Measurements from ENCODE around the gene XIRP2. TPM values are rescaled to one million over a fixed set of nuclear protein-coding genes. Genes with fewer than 3 reads are reported as not detected.

The XIRP2 gene
- total RNA-seq, 2 experiments from 2014 or later: not detected

DNA sequence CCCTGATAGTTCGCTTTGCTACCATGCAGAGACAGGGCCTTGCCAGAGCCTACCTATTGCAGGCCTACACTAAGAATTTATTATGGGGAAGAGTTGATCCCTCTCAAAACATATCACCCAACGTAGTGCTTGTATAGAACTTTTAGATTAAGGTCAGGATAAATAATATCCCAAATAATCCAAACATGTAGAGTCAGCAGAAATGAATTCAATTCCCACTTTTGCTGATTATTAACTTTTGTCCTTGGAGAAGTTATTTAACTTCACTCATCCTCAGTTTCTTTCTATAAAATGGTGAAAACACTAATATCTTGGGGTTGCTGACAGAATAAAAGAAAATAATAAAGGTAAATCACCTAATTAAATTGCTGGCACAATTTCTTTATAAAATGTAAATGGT is 294.1 kb downstream of the XIRP2 start:
- Histone ChIP-seq H3K27ac (ENCODE audit: low read depth in 1 of 2, low read length in 2 of 2) (no peak overlapping the region), H3K9me3 (ENCODE audit: control insufficient read depth in 1 of 2, insufficient read depth in 1 of 2, low read length in 2 of 2) (no peaks in the 10 kb centered on the region), H3K4me3 (ENCODE audit: low read length) (no peak overlapping the region), H3K27me3 (ENCODE audit: control insufficient read depth in 1 of 2, insufficient read depth in 2 of 2, low read length in 2 of 2) (no peaks in the 10 kb centered on the region), H3K36me3 (ENCODE audit: insufficient read depth, low read length) (no peaks in the 10 kb centered on the region), H3K4me1 (ENCODE audit: insufficient read depth, low read length) (no peaks in the 10 kb centered on the region)
- ChIA-PET POLR2A (no interaction called here), CTCF (no interaction called here)
- Mint-ChIP-seq H3K9me3 (no peaks in the 10 kb centered on the region), H3K36me3 (ENCODE audit: low read depth) (no peaks in the 10 kb centered on the region), H3K27ac (no peak overlapping the region), H3K27me3 (no peaks in the 10 kb centered on the region), H3K4me3 (no peak overlapping the region), H3K4me1 (ENCODE audit: low read depth) (no peaks in the 10 kb centered on the region)
- ATAC-seq (ENCODE audit: poor library complexity) (no peak), DNase-seq (no peak)
- no peak for TF ChIP-seq CTCF (IDR thresholded peaks at IDR 0.05)
- intact Hi-C loops (cut with DNase I, micrococcal nuclease): no loop called here

- no peaks in the 10 kb centered on the region for H3K4me1 ChIP-seq (ENCODE audit: insufficient read depth, low read length)
- Mint-ChIP-seq H3K4me3 (no peak overlapping the region), H3K36me3 (ENCODE audit: low read depth) (no peaks in the 10 kb centered on the region), H3K9me3 (no peaks in the 10 kb centered on the region), H3K27ac (no peak overlapping the region), H3K4me1 (ENCODE audit: low read depth) (no peaks in the 10 kb centered on the region), H3K27me3 (no peaks in the 10 kb centered on the region)
- ChIA-PET CTCF (no interaction called here), POLR2A (no interaction called here)
- no peaks in the 10 kb centered on the region for H3K9me3 ChIP-seq (ENCODE audit: control insufficient read depth in 1 of 2, insufficient read depth in 1 of 2, low read length in 2 of 2)
- H3K4me3 ChIP-seq (ENCODE audit: low read length): no peak overlapping the region
- ATAC-seq (ENCODE audit: poor library complexity): no peak
- intact Hi-C loops (cut with DNase I, micrococcal nuclease): no loop called here
- no peak for DNase-seq
- no peak for TF ChIP-seq CTCF (IDR thresholded peaks at IDR 0.05)
- H3K36me3 ChIP-seq (ENCODE audit: insufficient read depth, low read length): no peaks in the 10 kb centered on the region
- no peak overlapping the region for H3K27ac ChIP-seq (ENCODE audit: low read depth in 1 of 2, low read length in 2 of 2)
- no peaks in the 10 kb centered on the region for H3K27me3 ChIP-seq (ENCODE audit: control insufficient read depth in 1 of 2, insufficient read depth in 2 of 2, low read length in 2 of 2)
Observed at GRCh38 chr2:167183931-167184330, 295.7 kb downstream of the XIRP2 start.

GRCh38 chr2:167186465-167186864 is 298.2 kb downstream of the XIRP2 start:
- ChIA-PET POLR2A (no interaction called here), CTCF (no interaction called here)
- TF ChIP-seq CTCF (IDR thresholded peaks at IDR 0.05): no peak

More at GRCh38 chr2:167186465-167186864, 298.2 kb downstream of the XIRP2 start:
- Histone ChIP-seq H3K27ac (ENCODE audit: low read depth in 1 of 2, low read length in 2 of 2) (no peak overlapping the region), H3K4me1 (ENCODE audit: insufficient read depth, low read length) (no peaks in the 10 kb centered on the region), H3K4me3 (ENCODE audit: low read length) (no peak overlapping the region), H3K9me3 (ENCODE audit: control insufficient read depth in 1 of 2, insufficient read depth in 1 of 2, low read length in 2 of 2) (no peaks in the 10 kb centered on the region), H3K36me3 (ENCODE audit: insufficient read depth, low read length) (no peaks in the 10 kb centered on the region), H3K27me3 (ENCODE audit: control insufficient read depth in 1 of 2, insufficient read depth in 2 of 2, low read length in 2 of 2) (no peaks in the 10 kb centered on the region)
- Mint-ChIP-seq H3K4me3 (no peak overlapping the region), H3K27me3 (no peaks in the 10 kb centered on the region), H3K9me3 (no peaks in the 10 kb centered on the region), H3K27ac (no peak overlapping the region), H3K4me1 (ENCODE audit: low read depth) (no peaks in the 10 kb centered on the region), H3K36me3 (ENCODE audit: low read depth) (no peaks in the 10 kb centered on the region)
- intact Hi-C loops (cut with DNase I, micrococcal nuclease): no loop called here
- DNase-seq (no peak), ATAC-seq (ENCODE audit: poor library complexity) (no peak)

Measured in CD4-positive, alpha-beta T cell (primary cell).